ENCODE results near the gene GRID2.

GRCh38 chr4:93018806-93019205 lies 715.0 kb downstream of the GRID2 start:
- TF ChIP-seq POLR2A (IDR thresholded peaks at IDR 0.05) (no peak), CTCF (IDR thresholded peaks at IDR 0.05) (no peak)
